HepG2 (cell line): ENCODE measurements around the gene OVAAL. TPM values are rescaled to one million over a fixed set of nuclear protein-coding genes. Genes with fewer than 3 reads are reported as not detected.
A peak's percentile ranks its signal among the peaks of the same experiment; 100 is the strongest.

ENCODE experiments used
- CEBPB ChIP-seq: IDR thresholded peaks from 2 replicates; pipeline ENCODE4 v1.6.1; 2011; ENCODE audit warnings: low read depth, low read length, improper control_type of control experiment, borderline replicate concordance
- FOXA3 ChIP-seq: IDR thresholded peaks from 2 replicates; pipeline ENCODE4 v1.6.1; 2016; ENCODE audit warnings: missing genetic modification reagents, missing compliant biosample characterization
- LCORL ChIP-seq, 2 experiments: fragments of 450-650 bp in 1 of 2; sonication (generic) in 1 of 2; formaldehyde crosslinking in 1 of 2; IDR thresholded peaks; 2 replicates each; pipeline versions ENCODE4 v1.5.0 to v1.6.1; 2017 to 2020; ENCODE audit warnings: antibody characterized with exemption in 1 of 2, missing genetic modification reagents in 1 of 2
- NR1H2 ChIP-seq: sonication (generic); formaldehyde crosslinking; IDR thresholded peaks from 2 replicates; pipeline ENCODE4 v1.8.1; 2022; ENCODE audit warnings: low read depth, missing genetic modification reagents, borderline replicate concordance
- PITX1 ChIP-seq: sonication (generic); formaldehyde crosslinking; IDR thresholded peaks from 2 replicates; pipeline ENCODE4 v1.5.1; 2020; ENCODE audit warnings: mild to moderate bottlenecking, missing genetic modification reagents
- RCOR2 ChIP-seq: IDR thresholded peaks from 2 replicates; pipeline ENCODE4 v1.6.1; 2016; ENCODE audit warnings: missing biosample characterization, missing genetic modification reagents
- SOX13 ChIP-seq, 3 experiments: fragments of 450-650 bp in 1 of 3; sonication (generic) in 1 of 3; formaldehyde crosslinking in 1 of 3; IDR thresholded peaks in 2 of 3; conservative IDR thresholded peaks in 1 of 3; 2 replicates each; pipeline versions ENCODE4 v1.5.0 to v1.6.1; 2016 to 2020; ENCODE audit warnings: antibody characterized with exemption in 1 of 3, mild to moderate bottlenecking in 1 of 3, missing compliant biosample characterization in 1 of 3, missing genetic modification reagents in 1 of 3, moderate library complexity in 1 of 3
- ZC3H13 ChIP-seq: sonication (generic); formaldehyde crosslinking; IDR thresholded peaks from 2 replicates; pipeline ENCODE4 v1.8.1; 2023; ENCODE audit warnings: mild to moderate bottlenecking, missing genetic modification reagents, moderate library complexity
- ZNF205 ChIP-seq: IDR thresholded peaks from 2 replicates; pipeline ENCODE4 v1.6.1; 2018; ENCODE audit warnings: missing biosample characterization, missing genetic modification reagents
- ZNF263 ChIP-seq: sonication (generic); formaldehyde crosslinking; IDR thresholded peaks from 2 replicates; pipeline ENCODE4 v1.4.0; 2020; ENCODE audit warnings: missing genetic modification reagents
- ZNF280D ChIP-seq: sonication (generic); formaldehyde crosslinking; IDR thresholded peaks from 2 replicates; pipeline ENCODE4 v1.5.1; 2020; ENCODE audit warnings: mild to moderate bottlenecking, missing genetic modification reagents
- ZNF350 ChIP-seq: sonication (generic); formaldehyde crosslinking; IDR thresholded peaks from 2 replicates; pipeline ENCODE4 v1.4.0; 2020; ENCODE audit warnings: mild to moderate bottlenecking, low read depth, missing genetic modification reagents, borderline replicate concordance
- polyA plus RNA-seq, 8 experiments: library from polyadenylated mRNA; depleted of rRNA in 3 of 8; stranded (reverse) in 7 of 8; unstranded in 1 of 8; fragments of >200 nt; fragmentation: Illumina TruSeq in 4 of 8; extraction: Trizol in 4 of 8; gene quantifications; 2 replicates each; pipeline versions ENCODE4 v1.2.1 to v1.2.3, GENCODE V29; 2011 to 2016; ENCODE audit warnings: low read depth in 4 of 8, missing spikeins in 1 of 8, mixed read lengths in 1 of 8; ENCODE audit not compliant: insufficient read depth in 1 of 8
- total RNA-seq, 5 experiments: library from RNA; depleted of rRNA; stranded (reverse); fragments of >200 nt; fragmentation: Illumina TruSeq; extraction: Trizol; gene quantifications; 2 replicates each; pipeline ENCODE4 v1.2.3, GENCODE V29; 2016; ENCODE audit warnings: low read depth in 1 of 5
- TF ChIP-seq, protein P1 (sequence below): sonication (generic); formaldehyde crosslinking; conservative IDR thresholded peaks from 2 replicates; pipeline ENCODE4 v1.4.0; 2020; ENCODE audit warnings: mild to moderate bottlenecking, missing genetic modification reagents, moderate library complexity
- TF ChIP-seq, protein P2 (sequence below): sonication (generic); formaldehyde crosslinking; conservative IDR thresholded peaks from 2 replicates; pipeline ENCODE4 v1.4.0; 2020; ENCODE audit warnings: missing genetic modification reagents
- TF ChIP-seq, protein P3 (sequence below): sonication (generic); formaldehyde crosslinking; IDR thresholded peaks from 2 replicates; pipeline ENCODE4 v1.4.0; 2020; ENCODE audit warnings: missing genetic modification reagents, mild to moderate bottlenecking, borderline replicate concordance
- TF ChIP-seq, protein P4 (sequence below): sonication (generic); formaldehyde crosslinking; IDR thresholded peaks from 2 replicates; pipeline ENCODE4 v1.8.0; 2022; ENCODE audit warnings: missing genetic modification reagents, mild to moderate bottlenecking, moderate library complexity, borderline replicate concordance

OVAAL gene
- total and polyA plus RNA-seq, 2 of the 13 experiments (the other 11 are each of a cell fraction or from before 2014, with no cell fraction given), result 0.04 TPM; not detected in 1

GRCh38 chr1:180586671-180587155 is 27.9 kb downstream of the OVAAL start (continued):
- TF ChIP-seq, protein P1, sequence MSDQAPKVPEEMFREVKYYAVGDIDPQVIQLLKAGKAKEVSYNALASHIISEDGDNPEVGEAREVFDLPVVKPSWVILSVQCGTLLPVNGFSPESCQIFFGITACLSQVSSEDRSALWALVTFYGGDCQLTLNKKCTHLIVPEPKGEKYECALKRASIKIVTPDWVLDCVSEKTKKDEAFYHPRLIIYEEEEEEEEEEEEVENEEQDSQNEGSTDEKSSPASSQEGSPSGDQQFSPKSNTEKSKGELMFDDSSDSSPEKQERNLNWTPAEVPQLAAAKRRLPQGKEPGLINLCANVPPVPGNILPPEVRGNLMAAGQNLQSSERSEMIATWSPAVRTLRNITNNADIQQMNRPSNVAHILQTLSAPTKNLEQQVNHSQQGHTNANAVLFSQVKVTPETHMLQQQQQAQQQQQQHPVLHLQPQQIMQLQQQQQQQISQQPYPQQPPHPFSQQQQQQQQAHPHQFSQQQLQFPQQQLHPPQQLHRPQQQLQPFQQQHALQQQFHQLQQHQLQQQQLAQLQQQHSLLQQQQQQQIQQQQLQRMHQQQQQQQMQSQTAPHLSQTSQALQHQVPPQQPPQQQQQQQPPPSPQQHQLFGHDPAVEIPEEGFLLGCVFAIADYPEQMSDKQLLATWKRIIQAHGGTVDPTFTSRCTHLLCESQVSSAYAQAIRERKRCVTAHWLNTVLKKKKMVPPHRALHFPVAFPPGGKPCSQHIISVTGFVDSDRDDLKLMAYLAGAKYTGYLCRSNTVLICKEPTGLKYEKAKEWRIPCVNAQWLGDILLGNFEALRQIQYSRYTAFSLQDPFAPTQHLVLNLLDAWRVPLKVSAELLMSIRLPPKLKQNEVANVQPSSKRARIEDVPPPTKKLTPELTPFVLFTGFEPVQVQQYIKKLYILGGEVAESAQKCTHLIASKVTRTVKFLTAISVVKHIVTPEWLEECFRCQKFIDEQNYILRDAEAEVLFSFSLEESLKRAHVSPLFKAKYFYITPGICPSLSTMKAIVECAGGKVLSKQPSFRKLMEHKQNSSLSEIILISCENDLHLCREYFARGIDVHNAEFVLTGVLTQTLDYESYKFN (CRISPR knock-in tag), result peak; percentile 54
- TF ChIP-seq SOX13 (IDR thresholded peaks at IDR 0.05) (peak; percentile 11; the same call in 1 of the 2 replicates), SOX13 (CRISPR knock-in tag; conservative IDR thresholded peaks at IDR 0.05 in 1 of 2, IDR thresholded peaks at IDR 0.05 in 1 of 2) (peak in 1 of 2 experiments; percentile 84; a peak in 2 of 4 replicates), ZNF205 (CRISPR knock-in tag) (no peak), CEBPB (peak; percentile 75), PITX1 (CRISPR knock-in tag) (peak; percentile 29; the same call in 1 of the 2 replicates), NR1H2 (no peak), ZNF280D (peak; percentile 45; the same call in 1 of the 2 replicates), RCOR2 (CRISPR knock-in tag) (0 out of 2 replicates have a peak, but pooled peaks have one; percentile 16), ZNF350 (CRISPR knock-in tag) (peak; percentile 29; the same call in 1 of the 2 replicates), FOXA3 (no peak; the same call in 1 of the 2 replicates), ZC3H13 (CRISPR knock-in tag) (no peak), ZNF263 (CRISPR knock-in tag) (no peak), LCORL (IDR thresholded peaks at IDR 0.05) (peak; percentile 62; the same call in 1 of the 2 replicates), LCORL (CRISPR knock-in tag; IDR thresholded peaks at IDR 0.05) (peak; percentile 70; the same call in 1 of the 2 replicates)
- TF ChIP-seq, protein P2, sequence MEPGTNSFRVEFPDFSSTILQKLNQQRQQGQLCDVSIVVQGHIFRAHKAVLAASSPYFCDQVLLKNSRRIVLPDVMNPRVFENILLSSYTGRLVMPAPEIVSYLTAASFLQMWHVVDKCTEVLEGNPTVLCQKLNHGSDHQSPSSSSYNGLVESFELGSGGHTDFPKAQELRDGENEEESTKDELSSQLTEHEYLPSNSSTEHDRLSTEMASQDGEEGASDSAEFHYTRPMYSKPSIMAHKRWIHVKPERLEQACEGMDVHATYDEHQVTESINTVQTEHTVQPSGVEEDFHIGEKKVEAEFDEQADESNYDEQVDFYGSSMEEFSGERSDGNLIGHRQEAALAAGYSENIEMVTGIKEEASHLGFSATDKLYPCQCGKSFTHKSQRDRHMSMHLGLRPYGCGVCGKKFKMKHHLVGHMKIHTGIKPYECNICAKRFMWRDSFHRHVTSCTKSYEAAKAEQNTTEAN (CRISPR knock-in tag), result no peak
- TF ChIP-seq, protein P3, sequence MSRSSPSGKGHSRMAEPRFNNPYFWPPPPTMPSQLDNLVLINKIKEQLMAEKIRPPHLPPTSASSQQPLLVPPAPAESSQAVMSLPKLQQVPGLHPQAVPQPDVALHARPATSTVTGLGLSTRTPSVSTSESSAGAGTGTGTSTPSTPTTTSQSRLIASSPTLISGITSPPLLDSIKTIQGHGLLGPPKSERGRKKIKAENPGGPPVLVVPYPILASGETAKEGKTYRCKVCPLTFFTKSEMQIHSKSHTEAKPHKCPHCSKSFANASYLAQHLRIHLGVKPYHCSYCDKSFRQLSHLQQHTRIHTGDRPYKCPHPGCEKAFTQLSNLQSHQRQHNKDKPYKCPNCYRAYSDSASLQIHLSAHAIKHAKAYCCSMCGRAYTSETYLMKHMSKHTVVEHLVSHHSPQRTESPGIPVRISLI (CRISPR knock-in tag), result peak; percentile 99
- TF ChIP-seq, protein P4, sequence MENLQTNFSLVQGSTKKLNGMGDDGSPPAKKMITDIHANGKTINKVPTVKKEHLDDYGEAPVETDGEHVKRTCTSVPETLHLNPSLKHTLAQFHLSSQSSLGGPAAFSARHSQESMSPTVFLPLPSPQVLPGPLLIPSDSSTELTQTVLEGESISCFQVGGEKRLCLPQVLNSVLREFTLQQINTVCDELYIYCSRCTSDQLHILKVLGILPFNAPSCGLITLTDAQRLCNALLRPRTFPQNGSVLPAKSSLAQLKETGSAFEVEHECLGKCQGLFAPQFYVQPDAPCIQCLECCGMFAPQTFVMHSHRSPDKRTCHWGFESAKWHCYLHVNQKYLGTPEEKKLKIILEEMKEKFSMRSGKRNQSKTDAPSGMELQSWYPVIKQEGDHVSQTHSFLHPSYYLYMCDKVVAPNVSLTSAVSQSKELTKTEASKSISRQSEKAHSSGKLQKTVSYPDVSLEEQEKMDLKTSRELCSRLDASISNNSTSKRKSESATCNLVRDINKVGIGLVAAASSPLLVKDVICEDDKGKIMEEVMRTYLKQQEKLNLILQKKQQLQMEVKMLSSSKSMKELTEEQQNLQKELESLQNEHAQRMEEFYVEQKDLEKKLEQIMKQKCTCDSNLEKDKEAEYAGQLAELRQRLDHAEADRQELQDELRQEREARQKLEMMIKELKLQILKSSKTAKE (CRISPR knock-in tag), result no peak
